Mucosa of rectum (tissue), 2 donors: ENCODE measurements around the gene DDX23.
"Not testable (repeated sequence)": the region's sequence is repeated elsewhere in the genome, so short reads cannot be mapped to it uniquely, and the experiment has no call there.

Experiments
- H3K27ac ChIP-seq, 2 donors: one replicate each; pipeline ENCODE4 v1.7.0; 2013; ENCODE audit warnings: inconsistent platforms in 2 of 2, low read depth in 2 of 2, low read length in 2 of 2
- H3K27me3 ChIP-seq, 2 donors: one replicate each; pipeline ENCODE4 v1.7.0; 2013; ENCODE audit warnings: low read length in 2 of 2; ENCODE audit not compliant: control insufficient read depth in 2 of 2, insufficient read depth in 2 of 2
- H3K36me3 ChIP-seq, 2 donors: one replicate each; pipeline ENCODE4 v1.7.0; 2013; ENCODE audit warnings: low read length in 2 of 2; ENCODE audit not compliant: control insufficient read depth in 2 of 2, insufficient read depth in 2 of 2
- H3K4me1 ChIP-seq, 2 donors: one replicate each; pipeline ENCODE4 v1.7.0; 2013; ENCODE audit warnings: low read length in 2 of 2, mild to moderate bottlenecking in 1 of 2; ENCODE audit not compliant: control insufficient read depth in 2 of 2, insufficient read depth in 2 of 2
- H3K4me3 ChIP-seq, 2 donors: one replicate each; pipeline ENCODE4 v1.7.0; 2013; ENCODE audit warnings: low read length in 2 of 2
- H3K9ac ChIP-seq, 2 donors: one replicate each; pipeline ENCODE4 v1.7.0; 2013; ENCODE audit warnings: low read length in 2 of 2, low read depth in 1 of 2, mild to moderate bottlenecking in 1 of 2
- H3K9me3 ChIP-seq, 2 donors: one replicate each; pipeline ENCODE4 v1.7.0; 2013; ENCODE audit warnings: low read length in 2 of 2; ENCODE audit not compliant: control insufficient read depth in 2 of 2
- donor health status: healthy.
- donor health status: Normal muscosa, but diverticular disease.

Gene DDX23

GRCh38 chr12:48852734-48853688 lies 1.0 kb upstream of the DDX23 start:
- Histone ChIP-seq H3K27ac (peak overlapping the region; percentile 75), H3K4me1 (peaks cover 17 to 21% of the 10 kb centered on the region in 2 donors), H3K4me3 (peak overlapping the region; percentile 96 to 98), H3K9me3 (no peaks in the 10 kb centered on the region), H3K9ac (peak overlapping the region; percentile 69 to 96), H3K36me3 (peaks cover 0 to 7% of the 10 kb centered on the region in 2 donors), H3K27me3 (no peaks in the 10 kb centered on the region)

GRCh38 chr12:48842021-48842420 lies 9.9 kb downstream of the DDX23 start:
- not testable (repeated sequence) for H3K9me3 ChIP-seq, H3K4me1 ChIP-seq, H3K4me3 ChIP-seq, H3K9ac ChIP-seq, H3K27me3 ChIP-seq, H3K27ac ChIP-seq
- peaks cover 50% of the 10 kb centered on the region in 2 donors for H3K36me3 ChIP-seq

GRCh38 chr12:48838048-48838447 lies 13.9 kb downstream of the DDX23 start:
- Histone ChIP-seq H3K9ac (no peak overlapping the region), H3K4me3 (no peak overlapping the region), H3K36me3 (peaks cover 63% of the 10 kb centered on the region in 2 donors), H3K9me3 (no peaks in the 10 kb centered on the region), H3K27ac (no peak overlapping the region), H3K27me3 (no peaks in the 10 kb centered on the region), H3K4me1 (no peaks in the 10 kb centered on the region)

GRCh38 chr12:48832321-48833060 lies 19.5 kb downstream of the DDX23 start:
- H3K36me3 ChIP-seq: peaks cover 84 to 90% of the 10 kb centered on the region in 2 donors
- no peak overlapping the region for H3K27ac ChIP-seq
- H3K4me3 ChIP-seq: no peak overlapping the region
- H3K4me1 ChIP-seq: no peaks in the 10 kb centered on the region
- no peaks in the 10 kb centered on the region for H3K9me3 ChIP-seq
- no peak overlapping the region for H3K9ac ChIP-seq
- H3K27me3 ChIP-seq: no peaks in the 10 kb centered on the region

- Histone ChIP-seq H3K27me3 (no peaks in the 10 kb centered on the region), H3K4me1 (no peaks in the 10 kb centered on the region), H3K9me3 (no peaks in the 10 kb centered on the region), H3K36me3 (peaks cover 75 to 88% of the 10 kb centered on the region in 2 donors), H3K9ac (no peak overlapping the region), H3K27ac (no peak overlapping the region), H3K4me3 (no peak overlapping the region)
These were observed 20.7 kb downstream of the DDX23 start for GRCh38 chr12:48831257-48831656.

- H3K9ac ChIP-seq: no peak overlapping the region
- H3K27me3 ChIP-seq: no peaks in the 10 kb centered on the region
- no peaks in the 10 kb centered on the region for H3K9me3 ChIP-seq
- H3K4me3 ChIP-seq: no peak overlapping the region
- no peaks in the 10 kb centered on the region for H3K4me1 ChIP-seq
- H3K36me3 ChIP-seq: peaks cover 69 to 89% of the 10 kb centered on the region in 2 donors
- H3K27ac ChIP-seq: no peak overlapping the region
These were observed 23.0 kb downstream of the DDX23 start for GRCh38 chr12:48828841-48829575.

- H3K27ac ChIP-seq: no peak overlapping the region
- H3K9me3 ChIP-seq: no peaks in the 10 kb centered on the region
- H3K27me3 ChIP-seq: no peaks in the 10 kb centered on the region
- no peak overlapping the region for H3K4me3 ChIP-seq
- peaks cover 62 to 88% of the 10 kb centered on the region in 2 donors for H3K36me3 ChIP-seq
- no peak overlapping the region for H3K9ac ChIP-seq
- no peaks in the 10 kb centered on the region for H3K4me1 ChIP-seq
These were observed 23.7 kb downstream of the DDX23 start for GRCh38 chr12:48828293-48828692.

GRCh38 chr12:48827513-48828096 lies 24.4 kb downstream of the DDX23 start:
- peaks cover 55 to 85% of the 10 kb centered on the region in 2 donors for H3K36me3 ChIP-seq
- no peaks in the 10 kb centered on the region for H3K4me1 ChIP-seq
- H3K27ac ChIP-seq: no peak overlapping the region
- no peaks in the 10 kb centered on the region for H3K9me3 ChIP-seq
- no peak overlapping the region for H3K9ac ChIP-seq
- no peaks in the 10 kb centered on the region for H3K27me3 ChIP-seq
- no peak overlapping the region for H3K4me3 ChIP-seq

GRCh38 chr12:48827026-48827425 lies 24.9 kb downstream of the DDX23 start:
- H3K9me3 ChIP-seq: no peaks in the 10 kb centered on the region
- H3K27me3 ChIP-seq: no peaks in the 10 kb centered on the region
- no peaks in the 10 kb centered on the region for H3K4me1 ChIP-seq
- H3K36me3 ChIP-seq: peaks cover 49 to 79% of the 10 kb centered on the region in 2 donors
- H3K4me3 ChIP-seq: no peak overlapping the region
- no peak overlapping the region for H3K27ac ChIP-seq
- H3K9ac ChIP-seq: no peak overlapping the region
